ENCODE data around the gene CEBPG.

CEBPG gene

DNA sequence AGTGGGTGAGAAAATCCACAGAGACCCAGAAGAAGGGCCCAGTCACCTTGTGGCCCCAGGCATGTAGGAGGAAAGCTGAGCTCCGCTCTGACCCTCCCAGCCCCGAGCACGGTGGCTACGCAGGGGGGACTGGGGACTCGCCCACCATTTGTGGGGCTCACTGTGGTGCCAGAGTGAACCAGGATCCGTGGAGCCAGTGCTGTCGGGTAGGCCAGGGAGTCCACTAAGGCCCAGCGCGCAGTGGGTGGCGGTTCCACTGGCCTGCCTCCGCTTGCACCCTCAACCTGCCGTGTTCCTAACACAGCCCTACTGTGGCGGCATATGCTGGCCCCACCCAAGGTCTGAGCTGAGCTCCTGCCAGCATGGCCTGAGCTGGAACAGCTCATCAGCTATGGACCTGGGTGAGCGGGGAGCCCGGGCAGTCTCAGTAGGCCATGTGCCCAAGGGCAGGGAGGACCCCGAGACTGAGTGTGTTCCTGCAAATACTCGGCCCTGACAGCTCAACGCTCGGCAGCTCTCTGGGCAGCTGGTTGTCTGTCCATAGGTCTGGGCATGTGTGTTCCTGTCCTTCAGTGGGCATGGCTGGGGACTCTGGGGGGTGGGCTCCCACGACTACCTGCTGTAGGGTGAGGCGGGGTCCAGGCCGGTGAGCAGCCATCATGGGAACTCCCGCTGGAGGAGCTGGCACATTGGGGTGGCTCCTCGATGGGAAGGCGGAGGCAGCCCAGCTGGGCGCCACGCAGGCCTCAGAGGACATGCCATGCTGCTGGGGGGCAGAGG is 36.6 kb downstream of the CEBPG start:
- H3K36me3 ChIP-seq (ENCODE audit: control insufficient read depth in 5 of 5, insufficient read depth in 5 of 5, low read length in 5 of 5) = peaks cover 0 to 44% (median 32%) of the 10 kb centered on the region in 5 donors

DNA sequence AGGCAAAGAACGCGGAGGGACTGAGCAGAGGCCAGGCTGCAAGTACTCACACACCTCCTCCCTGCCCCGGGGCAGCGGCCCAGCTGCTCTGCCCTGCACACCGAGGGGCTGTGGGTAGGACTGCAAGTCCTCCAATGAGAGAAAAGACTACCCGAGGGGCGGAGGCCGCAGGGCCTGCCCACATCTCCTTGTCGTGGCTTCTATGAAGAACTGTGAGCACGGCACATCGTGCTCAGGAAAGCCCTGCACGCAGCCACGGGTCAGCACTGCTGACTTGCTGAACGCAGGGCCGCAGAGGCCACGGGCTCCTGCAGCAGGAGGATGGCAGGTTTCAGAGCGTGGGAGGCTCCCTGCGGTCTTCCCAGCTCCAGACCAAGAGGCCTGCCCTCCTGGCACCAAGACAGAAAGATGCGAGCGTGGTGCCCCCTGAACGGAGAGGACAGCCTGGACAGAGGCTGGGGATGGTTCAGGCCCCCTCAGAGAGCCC is 37.4 kb downstream of the CEBPG start:
- Histone ChIP-seq H3K4me1 (ENCODE audit: control insufficient read depth in 5 of 5, insufficient read depth in 5 of 5, low read length in 5 of 5) (peaks cover 0 to 11% (median 9%) of the 10 kb centered on the region in 5 donors), H3K36me3 (ENCODE audit: control insufficient read depth in 5 of 5, insufficient read depth in 5 of 5, low read length in 5 of 5) (peaks cover 0 to 45% (median 32%) of the 10 kb centered on the region in 5 donors), H3K27me3 (ENCODE audit: control insufficient read depth in 5 of 5, insufficient read depth in 4 of 5, low read length in 5 of 5) (no peaks in the 10 kb centered on the region), H3K9me3 (ENCODE audit: control insufficient read depth in 5 of 5, low read length in 5 of 5) (no peaks in the 10 kb centered on the region), H3K27ac (ENCODE audit: low read depth, low read length) (no peak overlapping the region), H3K9ac (ENCODE audit: low read length in 5 of 5) (no peak overlapping the region), H3K4me3 (ENCODE audit: low read depth in 1 of 5, low read length in 5 of 5) (no peak overlapping the region)

More for the DNA sequence above, 36.6 kb downstream of the CEBPG start:
- peaks cover 0 to 19% (median 17%) of the 10 kb centered on the region in 5 donors for H3K4me1 ChIP-seq (ENCODE audit: control insufficient read depth in 5 of 5, insufficient read depth in 5 of 5, low read length in 5 of 5)
- H3K4me3 ChIP-seq (ENCODE audit: low read depth in 1 of 5, low read length in 5 of 5) = no peak overlapping the region
- H3K27ac ChIP-seq (ENCODE audit: low read depth, low read length) = no peak overlapping the region
- H3K9me3 ChIP-seq (ENCODE audit: control insufficient read depth in 5 of 5, low read length in 5 of 5) = no peaks in the 10 kb centered on the region
- H3K9ac ChIP-seq (ENCODE audit: low read length in 5 of 5) = no peak overlapping the region
- no peaks in the 10 kb centered on the region for H3K27me3 ChIP-seq (ENCODE audit: control insufficient read depth in 5 of 5, insufficient read depth in 4 of 5, low read length in 5 of 5)

- Histone ChIP-seq H3K27ac (ENCODE audit: low read depth, low read length) (no peak overlapping the region), H3K27me3 (ENCODE audit: control insufficient read depth in 5 of 5, insufficient read depth in 4 of 5, low read length in 5 of 5) (no peaks in the 10 kb centered on the region), H3K4me3 (ENCODE audit: low read depth in 1 of 5, low read length in 5 of 5) (no peak overlapping the region), H3K9ac (ENCODE audit: low read length in 5 of 5) (no peak overlapping the region), H3K9me3 (ENCODE audit: control insufficient read depth in 5 of 5, low read length in 5 of 5) (no peaks in the 10 kb centered on the region), H3K4me1 (ENCODE audit: control insufficient read depth in 5 of 5, insufficient read depth in 5 of 5, low read length in 5 of 5) (peaks cover 0 to 9% (median 6%) of the 10 kb centered on the region in 5 donors), H3K36me3 (ENCODE audit: control insufficient read depth in 5 of 5, insufficient read depth in 5 of 5, low read length in 5 of 5) (peaks cover 0 to 45% (median 32%) of the 10 kb centered on the region in 5 donors)
These were observed 38.2 kb downstream of the CEBPG start for GRCh38 chr19:33411621-33412180.

GRCh38 chr19:33412601-33413425 is 39.3 kb downstream of the CEBPG start:
- Histone ChIP-seq H3K9ac (ENCODE audit: low read length in 5 of 5) (no peak overlapping the region), H3K36me3 (ENCODE audit: control insufficient read depth in 5 of 5, insufficient read depth in 5 of 5, low read length in 5 of 5) (peaks cover 0 to 45% (median 28%) of the 10 kb centered on the region in 5 donors), H3K9me3 (ENCODE audit: control insufficient read depth in 5 of 5, low read length in 5 of 5) (no peaks in the 10 kb centered on the region), H3K4me1 (ENCODE audit: control insufficient read depth in 5 of 5, insufficient read depth in 5 of 5, low read length in 5 of 5) (peaks cover 0 to 10% (median 8%) of the 10 kb centered on the region in 5 donors), H3K27ac (ENCODE audit: low read depth, low read length) (no peak overlapping the region), H3K4me3 (ENCODE audit: low read depth in 1 of 5, low read length in 5 of 5) (no peak overlapping the region), H3K27me3 (ENCODE audit: control insufficient read depth in 5 of 5, insufficient read depth in 4 of 5, low read length in 5 of 5) (no peaks in the 10 kb centered on the region)

DNA sequence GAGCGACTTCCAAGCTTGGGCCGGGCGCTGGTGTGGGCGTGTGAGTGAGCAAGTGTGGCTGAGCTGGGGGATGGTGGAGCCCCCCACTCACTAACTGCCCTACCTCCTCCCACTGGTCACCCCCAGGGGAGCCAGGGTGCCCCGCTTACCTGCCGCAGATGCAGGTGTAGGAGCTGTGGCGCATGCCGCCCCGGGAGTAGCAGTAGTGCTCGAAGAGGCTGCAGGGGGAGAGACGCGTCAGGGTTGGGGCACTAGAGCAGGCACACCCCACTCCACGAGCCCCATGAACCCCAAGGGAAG is 39.9 kb downstream of the CEBPG start:
- Histone ChIP-seq H3K27ac (ENCODE audit: low read depth, low read length) (no peak overlapping the region), H3K27me3 (ENCODE audit: control insufficient read depth in 5 of 5, insufficient read depth in 4 of 5, low read length in 5 of 5) (no peaks in the 10 kb centered on the region), H3K36me3 (ENCODE audit: control insufficient read depth in 5 of 5, insufficient read depth in 5 of 5, low read length in 5 of 5) (peaks cover 0 to 40% (median 28%) of the 10 kb centered on the region in 5 donors), H3K9me3 (ENCODE audit: control insufficient read depth in 5 of 5, low read length in 5 of 5) (no peaks in the 10 kb centered on the region), H3K4me1 (ENCODE audit: control insufficient read depth in 5 of 5, insufficient read depth in 5 of 5, low read length in 5 of 5) (peaks cover 0 to 10% (median 8%) of the 10 kb centered on the region in 5 donors), H3K4me3 (ENCODE audit: low read depth in 1 of 5, low read length in 5 of 5) (no peak overlapping the region), H3K9ac (ENCODE audit: low read length in 5 of 5) (no peak overlapping the region)

DNA sequence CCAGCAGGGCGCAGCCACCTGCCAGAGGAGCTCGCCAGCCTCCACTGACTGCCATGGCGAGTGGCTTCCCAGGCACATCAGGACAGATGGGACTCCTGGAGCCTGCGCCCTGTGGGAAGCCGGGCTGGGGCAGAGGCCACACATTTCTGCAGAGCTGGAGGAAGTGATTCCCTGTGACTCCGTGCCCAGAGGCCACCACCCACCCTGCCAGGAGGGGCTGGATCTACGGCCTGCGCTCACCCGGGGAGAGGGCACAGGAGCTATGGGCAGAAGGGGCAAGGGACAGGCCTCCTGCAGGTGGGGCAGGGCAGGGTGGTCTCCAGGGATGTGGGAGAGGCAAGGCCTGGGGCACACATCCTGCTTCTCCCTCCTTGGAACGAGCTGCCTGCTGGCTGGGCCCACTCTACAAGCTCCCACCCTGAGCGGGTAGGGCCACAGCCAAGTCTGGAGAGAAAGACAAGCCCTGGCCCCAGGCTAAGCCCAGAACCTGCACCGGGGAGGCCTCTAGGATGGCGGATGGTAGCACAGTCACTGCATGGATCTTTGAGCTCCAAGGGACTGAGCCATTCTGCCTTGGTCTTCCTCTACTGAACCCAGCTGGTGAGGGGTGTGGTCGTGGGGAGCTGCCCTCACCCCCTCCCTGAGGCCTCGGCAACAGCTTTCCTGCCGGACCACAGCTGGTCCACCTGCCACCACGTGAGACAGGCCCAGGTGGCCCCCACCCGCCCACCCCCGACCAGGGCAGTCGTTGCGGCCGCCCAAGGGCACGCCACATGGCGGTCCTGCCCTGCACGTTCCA is 40.6 kb downstream of the CEBPG start:
- no peak overlapping the region for H3K27ac ChIP-seq (ENCODE audit: low read depth, low read length)
- H3K9me3 ChIP-seq (ENCODE audit: control insufficient read depth in 5 of 5, low read length in 5 of 5) = no peaks in the 10 kb centered on the region
- no peak overlapping the region for H3K9ac ChIP-seq (ENCODE audit: low read length in 5 of 5)
- peaks cover 0 to 10% (median 8%) of the 10 kb centered on the region in 5 donors for H3K4me1 ChIP-seq (ENCODE audit: control insufficient read depth in 5 of 5, insufficient read depth in 5 of 5, low read length in 5 of 5)
- H3K4me3 ChIP-seq (ENCODE audit: low read depth in 1 of 5, low read length in 5 of 5) = no peak overlapping the region
- H3K27me3 ChIP-seq (ENCODE audit: control insufficient read depth in 5 of 5, insufficient read depth in 4 of 5, low read length in 5 of 5) = no peaks in the 10 kb centered on the region
- peaks cover 0 to 42% (median 31%) of the 10 kb centered on the region in 5 donors for H3K36me3 ChIP-seq (ENCODE audit: control insufficient read depth in 5 of 5, insufficient read depth in 5 of 5, low read length in 5 of 5)

DNA sequence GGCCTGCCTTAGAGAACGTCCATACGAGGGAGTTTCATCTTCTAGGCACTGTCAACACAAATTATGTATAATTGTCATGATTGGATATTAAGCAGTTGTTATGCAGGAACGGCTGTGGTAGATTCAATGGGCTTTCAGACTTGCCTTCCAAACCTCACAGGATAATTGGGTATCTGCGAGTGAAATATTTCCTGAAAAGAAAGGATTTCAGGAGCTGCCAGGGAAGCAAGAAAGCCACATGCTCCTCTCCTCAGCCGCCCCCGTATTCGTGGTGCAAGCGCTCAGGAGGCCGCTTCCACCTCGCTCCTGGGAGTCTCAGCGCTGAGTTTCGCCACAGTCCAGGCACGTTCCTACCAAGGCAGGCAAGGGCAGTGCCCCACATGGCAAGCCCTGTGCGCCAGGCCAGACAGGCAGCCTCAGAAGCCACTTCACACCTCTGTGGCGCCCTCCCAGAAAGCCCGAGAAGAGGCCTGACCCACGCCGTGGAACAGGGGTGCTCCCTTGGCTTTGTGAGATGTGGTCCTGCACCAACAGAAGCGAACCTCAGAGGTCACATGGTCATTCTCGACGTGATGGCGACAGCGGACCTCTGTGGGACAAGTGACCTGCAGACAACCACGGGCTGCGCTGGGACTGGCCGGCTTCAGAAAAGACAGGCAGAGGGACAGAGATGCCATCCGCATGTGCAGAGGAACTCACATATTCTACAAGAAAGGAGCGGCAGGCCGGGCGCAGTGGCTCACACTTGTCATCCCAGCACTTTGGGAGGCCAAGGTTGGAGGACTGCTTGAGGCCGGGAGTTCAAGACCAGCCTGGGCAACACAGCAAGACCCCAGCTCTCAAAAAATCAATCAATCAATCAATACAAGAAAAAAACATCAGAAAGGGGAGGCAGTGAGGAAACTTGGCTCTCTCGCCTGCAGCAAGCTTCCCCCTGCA is 41.4 kb downstream of the CEBPG start:
- Histone ChIP-seq H3K27me3 (ENCODE audit: control insufficient read depth in 5 of 5, insufficient read depth in 4 of 5, low read length in 5 of 5) (no peaks in the 10 kb centered on the region), H3K9me3 (ENCODE audit: control insufficient read depth in 5 of 5, low read length in 5 of 5) (no peaks in the 10 kb centered on the region), H3K9ac (ENCODE audit: low read length in 5 of 5) (no peak overlapping the region), H3K4me3 (ENCODE audit: low read depth in 1 of 5, low read length in 5 of 5) (no peak overlapping the region), H3K4me1 (ENCODE audit: control insufficient read depth in 5 of 5, insufficient read depth in 5 of 5, low read length in 5 of 5) (peaks cover 0 to 10% (median 8%) of the 10 kb centered on the region in 5 donors), H3K27ac (ENCODE audit: low read depth, low read length) (no peak overlapping the region), H3K36me3 (ENCODE audit: control insufficient read depth in 5 of 5, insufficient read depth in 5 of 5, low read length in 5 of 5) (peaks cover 0 to 41% (median 30%) of the 10 kb centered on the region in 5 donors)

DNA sequence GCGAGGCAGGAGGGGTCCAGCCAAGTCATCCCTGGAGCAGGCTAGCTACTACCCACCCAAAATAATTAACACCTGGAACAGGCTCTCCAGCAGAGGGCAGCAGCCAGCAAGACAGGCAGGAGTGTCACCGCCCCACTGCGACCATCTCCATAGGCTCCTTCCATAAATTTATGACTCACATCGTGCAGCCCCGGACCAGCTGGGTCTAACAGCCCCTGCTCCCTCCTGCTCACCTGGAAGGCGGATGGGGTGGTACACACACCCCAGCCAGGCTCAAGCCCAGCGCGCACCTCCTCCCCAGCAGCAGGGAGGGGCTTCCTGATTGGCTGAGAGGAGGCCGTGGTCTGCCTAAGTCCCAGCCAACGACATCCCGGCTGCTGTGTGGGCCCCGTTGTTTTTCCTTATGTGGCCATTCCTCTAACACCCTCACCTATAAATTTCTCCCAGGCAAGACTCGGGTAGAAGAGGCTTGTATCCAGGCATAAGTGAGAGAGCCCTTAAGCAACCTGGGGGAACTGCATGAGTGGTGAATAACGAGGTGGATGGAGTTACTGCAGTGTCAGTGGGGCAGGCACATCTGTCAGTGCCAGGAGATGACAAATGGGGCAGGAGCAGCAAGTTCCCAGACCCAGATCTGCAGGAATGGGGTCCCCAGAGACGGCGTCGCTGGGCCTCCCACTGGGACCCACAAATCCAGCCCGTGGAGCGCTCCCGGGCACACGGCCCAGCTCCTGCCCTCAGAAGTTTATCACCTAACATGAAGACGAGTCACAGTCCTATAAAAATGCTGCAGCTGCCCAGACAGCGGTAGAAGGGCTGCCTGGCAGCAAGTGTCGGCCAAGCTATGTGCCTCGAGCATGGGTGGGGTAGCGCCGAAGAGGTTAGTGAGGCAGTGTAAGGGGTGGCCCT is 43.1 kb downstream of the CEBPG start:
- no peaks in the 10 kb centered on the region for H3K9me3 ChIP-seq (ENCODE audit: control insufficient read depth in 5 of 5, low read length in 5 of 5)
- peaks cover 0 to 10% (median 8%) of the 10 kb centered on the region in 5 donors for H3K4me1 ChIP-seq (ENCODE audit: control insufficient read depth in 5 of 5, insufficient read depth in 5 of 5, low read length in 5 of 5)
- no peaks in the 10 kb centered on the region for H3K27me3 ChIP-seq (ENCODE audit: control insufficient read depth in 5 of 5, insufficient read depth in 4 of 5, low read length in 5 of 5)
- peaks cover 0 to 25% (median 17%) of the 10 kb centered on the region in 5 donors for H3K36me3 ChIP-seq (ENCODE audit: control insufficient read depth in 5 of 5, insufficient read depth in 5 of 5, low read length in 5 of 5)
- H3K4me3 ChIP-seq (ENCODE audit: low read depth in 1 of 5, low read length in 5 of 5) = no peak overlapping the region
- no peak overlapping the region for H3K9ac ChIP-seq (ENCODE audit: low read length in 5 of 5)
- H3K27ac ChIP-seq (ENCODE audit: low read depth, low read length) = no peak overlapping the region

Data from subcutaneous abdominal adipose tissue (tissue), 5 donors.